Body of pancreas (tissue), 4 donors: ENCODE data around the gene SUMF2. TPM values are rescaled to one million over a fixed set of nuclear protein-coding genes. Genes with fewer than 3 reads are reported as not detected.
"Not testable (repeated sequence)": the region's sequence is repeated elsewhere in the genome, so short reads cannot be mapped to it uniquely, and the experiment has no call there.

Experiments used
- ATAC-seq: fragments of 150-250 bp; one replicate; pipeline ENCODE4 v1.9.1; 2016
- DNase-seq, 4 donors: peaks; one replicate each; pipeline ENCODE4 v3.0.0-alpha.2; 2019
- H3K27ac ChIP-seq, 4 donors: fragments of 200-600 bp; sonication (generic); 1 replicate in 3 of 4; 2 replicates in 1 of 4; pipeline versions ENCODE4 v1.5.1 to v1.6.1; 2016 to 2019; ENCODE audit warnings: mild to moderate bottlenecking in 1 of 4, mixed read lengths in 1 of 4, moderate library complexity in 1 of 4
- H3K27me3 ChIP-seq, 2 donors: fragments of 200-600 bp; sonication (generic); one replicate each; pipeline ENCODE4 v1.6.0; 2016; ENCODE audit warnings: mild to moderate bottlenecking in 1 of 2
- H3K36me3 ChIP-seq, 2 donors: fragments of 200-600 bp; sonication (generic); replicated peaks in 1 of 2; 2 replicates each; pipeline ENCODE4 v1.5.1; 2016; ENCODE audit warnings: low read depth in 2 of 2; ENCODE audit not compliant: insufficient read depth in 1 of 2
- H3K4me1 ChIP-seq: fragments of 200-600 bp; sonication (generic); one replicate; pipeline ENCODE4 v1.6.0; 2016
- H3K4me3 ChIP-seq, 2 donors: fragments of 200-600 bp; sonication (generic); 1 replicate in 1 of 2; 2 replicates in 1 of 2; pipeline ENCODE4 v1.5.1; 2016 to 2019
- H3K9me3 ChIP-seq, 3 donors: fragments of 200-600 bp; sonication (generic); 1 replicate in 2 of 3; 2 replicates in 1 of 3; pipeline ENCODE4 v1.5.1; 2016
- CTCF ChIP-seq, 7 experiments: fragments of 450-650 bp in 4 of 7; fragments of 200-600 bp in 3 of 7; sonication (generic) in 3 of 7; IDR thresholded peaks; one replicate each; pipeline ENCODE4 v1.5.1; 2016 to 2019; ENCODE audit warnings: antibody characterized with exemption in 7 of 7
- POLR2A ChIP-seq, 3 donors: fragments of 450-650 bp; IDR thresholded peaks; one replicate each; pipeline ENCODE4 v1.6.1; 2016; ENCODE audit warnings: antibody characterized with exemption in 3 of 3, mild to moderate bottlenecking in 2 of 3
- WGBS, 2 donors: methylation state at CpG; one replicate each; pipeline ENCODE4 v1.1.5; 2017; 5-methylcytosine and 5-hydroxymethylcytosine counted together
- intact Hi-C: fragments of 100-400 bp; cut with DNase I; formaldehyde crosslinking; loops from one replicate; pipeline ENCODE4 v1.15.1; 2023
- total RNA-seq, 2 donors: library from RNA; depleted of rRNA; stranded (reverse); fragments of >200 nt; gene quantifications; one replicate each; pipeline ENCODE4 v1.1.0, GENCODE V29; 2016

The SUMF2 gene
- total RNA-seq = 100 to 1,000 TPM; 105 to 143 TPM

GRCh38 chr7:56063882-56064625, at the start of gene SUMF2:
SUMF2 (plus strand) TSS chr7:56064286; CDS start chr7:56064312, 26 bp downstream.
- Histone ChIP-seq H3K27ac (peak within 1 kb of the TSS; percentile 91 to 95 (median 92)), H3K4me1 (peaks cover 42% of the 10 kb centered on the region), H3K36me3 (peaks cover 0 to 19% of the 10 kb centered on the region in 2 donors), H3K4me3 (peak within 1 kb of the TSS; percentile 59 to 65), H3K9me3 (no peaks in the 10 kb centered on the region), H3K27me3 (no peaks in the 10 kb centered on the region)
- ATAC-seq (peak; percentile 94), DNase-seq (peak; percentile 87 to 93 (median 90))
- TF ChIP-seq CTCF (IDR thresholded peaks at IDR 0.05) (peak in 1 of 7 experiments; percentile 27), POLR2A (IDR thresholded peaks at IDR 0.05) (peak; percentile 80 to 91 (median 89))
- intact Hi-C loops = no loop called here
- WGBS, 2 donors = 0 to 2% methylated on average over 8 to 49 of the region's 49 CpGs

- H3K4me1 ChIP-seq, ATAC-seq, H3K36me3 ChIP-seq, DNase-seq, intact Hi-C loops, H3K4me3 ChIP-seq, H3K27ac ChIP-seq, H3K9me3 ChIP-seq, H3K27me3 ChIP-seq: not testable (repeated sequence)
- WGBS, 2 donors = 80 to 82% methylated on average over 3 of the region's 3 CpGs
Measured at GRCh38 chr7:56017015-56017414, 47.1 kb upstream of the SUMF2 start.

- no peaks in the 10 kb centered on the region for H3K9me3 ChIP-seq
- no peaks in the 10 kb centered on the region for H3K27me3 ChIP-seq
- no peak overlapping the region for H3K4me3 ChIP-seq
- ATAC-seq (no peak), DNase-seq (no peak)
- intact Hi-C loops = no loop called here
- no peaks in the 10 kb centered on the region for H3K4me1 ChIP-seq
- H3K27ac ChIP-seq = no peak overlapping the region
- 76 to 91% methylated on average over 5 to 9 of the region's 9 CpGs for WGBS, 2 donors
- TF ChIP-seq POLR2A (IDR thresholded peaks at IDR 0.05) (no peak), CTCF (IDR thresholded peaks at IDR 0.05) (no peak)
- no peaks in the 10 kb centered on the region for H3K36me3 ChIP-seq
Measured at GRCh38 chr7:56019501-56019900, 44.6 kb upstream of the SUMF2 start.

GRCh38 chr7:56023500-56023899, 40.6 kb upstream of the SUMF2 start:
- H3K4me1 ChIP-seq = no peaks in the 10 kb centered on the region
- DNase-seq (no peak), ATAC-seq (no peak)
- no peaks in the 10 kb centered on the region for H3K27me3 ChIP-seq
- H3K27ac ChIP-seq = no peak overlapping the region
- TF ChIP-seq POLR2A (IDR thresholded peaks at IDR 0.05) (no peak), CTCF (IDR thresholded peaks at IDR 0.05) (no peak)
- intact Hi-C loops = no loop called here
- H3K4me3 ChIP-seq = no peak overlapping the region
- H3K36me3 ChIP-seq = no peaks in the 10 kb centered on the region
- no peaks in the 10 kb centered on the region for H3K9me3 ChIP-seq

GRCh38 chr7:56026538-56026937, 37.5 kb upstream of the SUMF2 start:
- DNase-seq (no peak), ATAC-seq (no peak)
- H3K36me3 ChIP-seq = peaks cover 0 to 2% of the 10 kb centered on the region in 2 donors
- H3K27ac ChIP-seq = no peak overlapping the region
- intact Hi-C loops = no loop called here
- no peaks in the 10 kb centered on the region for H3K27me3 ChIP-seq
- no peak overlapping the region for H3K4me3 ChIP-seq
- H3K4me1 ChIP-seq = peaks cover 11% of the 10 kb centered on the region
- 93 to 97% methylated on average over 2 of the region's 2 CpGs for WGBS, 2 donors
- H3K9me3 ChIP-seq = no peaks in the 10 kb centered on the region
- TF ChIP-seq CTCF (IDR thresholded peaks at IDR 0.05) (no peak), POLR2A (IDR thresholded peaks at IDR 0.05) (no peak)
